RWPE2 (cell line): ENCODE results near the gene ADSS1.

Experiments
- ATAC-seq: fragments of 200-7000 bp; cut with Tn5 transposase; 3 replicates; pipeline ENCODE4 v1.9.1; 2021; ENCODE audit warnings: low read depth
- DNase-seq: peaks from one replicate; pipeline ENCODE4 v3.0.0-alpha.2; 2020; ENCODE audit warnings: low spot score
- H3K27ac ChIP-seq: fragments of 450-650 bp; 2 replicates; pipeline ENCODE4 v1.5.1; 2017; ENCODE audit warnings: mild to moderate bottlenecking; ENCODE audit not compliant: poor library complexity, severe bottlenecking
- H3K27me3 ChIP-seq: fragments of 250-450 bp; sonication (Bioruptor Pico); 2 replicates; pipeline ENCODE4 v1.5.1; 2021; ENCODE audit warnings: mild to moderate bottlenecking, moderate library complexity; ENCODE audit not compliant: insufficient read depth, poor library complexity, severe bottlenecking
- H3K36me3 ChIP-seq: fragments of 250-450 bp; sonication (Bioruptor Pico); 2 replicates; pipeline ENCODE4 v1.5.1; 2020; ENCODE audit warnings: low read depth, mild to moderate bottlenecking, moderate library complexity
- H3K4me1 ChIP-seq: fragments of 250-450 bp; sonication (Bioruptor Pico); 2 replicates; pipeline ENCODE4 v1.5.1; 2021; ENCODE audit warnings: mild to moderate bottlenecking, moderate library complexity; ENCODE audit not compliant: insufficient read depth, poor library complexity, severe bottlenecking
- H3K4me3 ChIP-seq: fragments of 250-450 bp; sonication (Bioruptor Pico); 2 replicates; pipeline ENCODE4 v1.5.1; 2021; ENCODE audit warnings: mild to moderate bottlenecking, moderate library complexity; ENCODE audit not compliant: severe bottlenecking
- H3K9me3 ChIP-seq: fragments of 250-450 bp; sonication (Bioruptor Pico); 2 replicates; pipeline ENCODE4 v1.5.1; 2021; ENCODE audit warnings: mild to moderate bottlenecking, moderate library complexity; ENCODE audit not compliant: severe bottlenecking
- CTCF ChIP-seq: fragments of 450-650 bp; IDR thresholded peaks from one replicate; pipeline ENCODE4 v1.5.1; 2017; ENCODE audit warnings: mild to moderate bottlenecking, moderate library complexity; ENCODE audit not compliant: poor library complexity, severe bottlenecking

Gene ADSS1

GRCh38 chr14:104732931-104733681 is 9.1 kb downstream of the ADSS1 start:
- Histone ChIP-seq H3K27ac (peak overlapping the region; percentile 87), H3K4me3 (no peak overlapping the region), H3K36me3 (peaks cover 9% of the 10 kb centered on the region; the same call in 1 of the 2 replicates), H3K27me3 (no peaks in the 10 kb centered on the region), H3K9me3 (no peaks in the 10 kb centered on the region), H3K4me1 (peaks cover 41% of the 10 kb centered on the region)
- no peak for TF ChIP-seq CTCF
- ATAC-seq (peak; percentile 75), DNase-seq (peak; percentile 92)

- Histone ChIP-seq H3K27me3 (no peaks in the 10 kb centered on the region), H3K4me3 (no peak overlapping the region), H3K36me3 (peaks cover 9% of the 10 kb centered on the region; the same call in 1 of the 2 replicates), H3K9me3 (no peaks in the 10 kb centered on the region), H3K27ac (peak overlapping the region; percentile 87), H3K4me1 (peaks cover 41% of the 10 kb centered on the region)
- DNase-seq (no peak), ATAC-seq (no peak)
- no peak for TF ChIP-seq CTCF
These were observed 10.1 kb downstream of the ADSS1 start for GRCh38 chr14:104734051-104734587.

- H3K36me3 ChIP-seq: peaks cover 9% of the 10 kb centered on the region; the same call in 1 of the 2 replicates
- H3K27ac ChIP-seq: peak overlapping the region; percentile 87
- no peaks in the 10 kb centered on the region for H3K27me3 ChIP-seq
- H3K4me3 ChIP-seq: no peak overlapping the region
- DNase-seq (no peak), ATAC-seq (no peak)
- no peak for TF ChIP-seq CTCF
- H3K9me3 ChIP-seq: no peaks in the 10 kb centered on the region
- peaks cover 41% of the 10 kb centered on the region for H3K4me1 ChIP-seq
These were observed 10.6 kb downstream of the ADSS1 start for GRCh38 chr14:104734601-104734990.

- Histone ChIP-seq H3K27ac (peak overlapping the region; percentile 87), H3K4me3 (no peak overlapping the region), H3K4me1 (peaks cover 41% of the 10 kb centered on the region), H3K36me3 (peaks cover 13% of the 10 kb centered on the region), H3K27me3 (no peaks in the 10 kb centered on the region), H3K9me3 (no peaks in the 10 kb centered on the region)
- no peak for DNase-seq
- no peak for TF ChIP-seq CTCF
- ATAC-seq: no peak
These were observed 11.2 kb downstream of the ADSS1 start for GRCh38 chr14:104734991-104735779.
